GM23248 (cell line): ENCODE measurements around the gene TMEM91. TPM values are rescaled to one million over a fixed set of nuclear protein-coding genes. Genes with fewer than 3 reads are reported as not detected.

ENCODE experiments used
- DNase-seq: peaks from one replicate; pipeline ENCODE4 v3.0.0-alpha.2; 2015
- H2AFZ ChIP-seq: fragments of 200-600 bp; sonication (generic); 2 replicates; pipeline ENCODE4 v1.6.1; 2016; ENCODE audit warnings: antibody characterized with exemption
- H3F3A ChIP-seq: fragments of 200-600 bp; sonication (generic); 2 replicates; pipeline ENCODE4 v1.6.1; 2016; ENCODE audit warnings: mild to moderate bottlenecking, antibody characterized with exemption, mixed run types; ENCODE audit not compliant: insufficient read depth
- H3K27ac ChIP-seq: fragments of 200-600 bp; sonication (generic); 2 replicates; pipeline ENCODE4 v1.5.1; 2016; ENCODE audit warnings: mild to moderate bottlenecking
- H3K27me3 ChIP-seq: fragments of 200-600 bp; sonication (generic); replicated peaks from 2 replicates; pipeline ENCODE4 v1.6.1; 2016; ENCODE audit warnings: mild to moderate bottlenecking; ENCODE audit not compliant: insufficient read depth
- H3K36me3 ChIP-seq: fragments of 200-600 bp; sonication (generic); 2 replicates; pipeline ENCODE4 v1.6.1; 2016; ENCODE audit warnings: low read depth, mild to moderate bottlenecking
- H3K4me1 ChIP-seq: fragments of 200-600 bp; sonication (generic); 2 replicates; pipeline ENCODE4 v1.6.1; 2016; ENCODE audit warnings: mild to moderate bottlenecking; ENCODE audit not compliant: insufficient read depth
- H3K4me2 ChIP-seq: fragments of 200-600 bp; sonication (generic); one replicate; pipeline ENCODE4 v1.6.1; 2016; ENCODE audit warnings: mild to moderate bottlenecking; ENCODE audit not compliant: unreplicated experiment
- H3K4me3 ChIP-seq: fragments of 200-600 bp; sonication (generic); 2 replicates; pipeline ENCODE4 v1.5.1; 2016; ENCODE audit warnings: mild to moderate bottlenecking
- H3K79me2 ChIP-seq: fragments of 200-600 bp; sonication (generic); 2 replicates; pipeline ENCODE4 v1.6.1; 2016; ENCODE audit warnings: mild to moderate bottlenecking; ENCODE audit not compliant: insufficient read depth
- H3K9ac ChIP-seq: fragments of 200-600 bp; sonication (generic); 2 replicates; pipeline ENCODE4 v1.6.1; 2016; ENCODE audit warnings: mild to moderate bottlenecking
- H3K9me2 ChIP-seq: fragments of 200-600 bp; sonication (generic); 2 replicates; pipeline ENCODE4 v1.6.1; 2016; ENCODE audit warnings: mixed run types, mild to moderate bottlenecking, moderate library complexity; ENCODE audit not compliant: insufficient read depth
- H3K9me3 ChIP-seq: fragments of 200-600 bp; sonication (generic); one replicate; pipeline ENCODE4 v1.6.1; 2017; ENCODE audit warnings: low read depth
- H4K20me1 ChIP-seq: fragments of 200-600 bp; sonication (generic); 2 replicates; pipeline ENCODE4 v1.6.0; 2016; ENCODE audit not compliant: insufficient read depth
- EZH2 ChIP-seq: fragments of 200-600 bp; sonication (generic); IDR thresholded peaks from 2 replicates; pipeline ENCODE4 v1.6.1; 2018; ENCODE audit warnings: antibody characterized with exemption, mild to moderate bottlenecking; ENCODE audit not compliant: insufficient read depth, poor library complexity, severe bottlenecking
- EZH2phosphoT487 ChIP-seq: fragments of 200-600 bp; sonication (generic); IDR thresholded peaks from 2 replicates; pipeline ENCODE4 v1.6.1; 2018; ENCODE audit warnings: antibody characterized with exemption, moderate library complexity, mild to moderate bottlenecking, low read depth; ENCODE audit not compliant: insufficient read depth
- WGBS, 2 experiments: methylation state at CpG; one replicate each; pipeline ENCODE4 v1.1.6; 2015 to 2017; ENCODE audit warnings: low lambda C conversion rate in 2 of 2, low coverage in 1 of 2; ENCODE audit errors: missing lambda C conversion rate in 2 of 2; 5-methylcytosine and 5-hydroxymethylcytosine counted together
- in situ Hi-C: fragments of 300-500 bp; cut with MboI; formaldehyde crosslinking; loops from 2 replicates; pipeline ENCODE4 v1.15.0; 2020
- polyA plus RNA-seq: library from polyadenylated mRNA; unstranded; fragments of >200 nt; fragmentation: Nextera tagmentation; extraction: Ambion mirVana; gene quantifications from 2 replicates; pipeline ENCODE4 v1.2.1, GENCODE V29; 2016
- total RNA-seq: library from RNA; depleted of rRNA; stranded (reverse); fragments of >200 nt; shearing (Covaris generic); gene quantifications from 2 replicates; pipeline ENCODE4 v1.2.3, GENCODE V29; 2014

TMEM91 gene
- total and polyA plus RNA-seq, 2 experiments from 2014 or later: 5.3 to 6.6 TPM

- in situ Hi-C loops: no loop called here
- H3K4me3 ChIP-seq: no peak overlapping the region
- WGBS, 2 experiments: 95 to 100% methylated on average over 1 of the region's 1 CpG
- peaks cover 31% of the 10 kb centered on the region for H3K79me2 ChIP-seq
- no peaks in the 10 kb centered on the region for H3K9me3 ChIP-seq
- H3K36me3 ChIP-seq: peaks cover 10% of the 10 kb centered on the region; the same call in 1 of the 2 replicates
- H3K4me1 ChIP-seq: peaks cover 32% of the 10 kb centered on the region
- H3K27me3 ChIP-seq: no peaks in the 10 kb centered on the region
- TF ChIP-seq EZH2 (no peak), EZH2phosphoT487 (no peak)
- H3F3A ChIP-seq: peaks cover 46% of the 10 kb centered on the region
- no peak overlapping the region for H3K27ac ChIP-seq
- H4K20me1 ChIP-seq: no peaks in the 10 kb centered on the region
- DNase-seq: no peak
- no peaks in the 10 kb centered on the region for H3K9me2 ChIP-seq
- no peak overlapping the region for H3K4me2 ChIP-seq
- H2AFZ ChIP-seq: no peak overlapping the region
- H3K9ac ChIP-seq: no peak overlapping the region
These were observed 47.5 kb upstream of the TMEM91 start for GRCh38 chr19:41328842-41329225.

GRCh38 chr19:41330481-41330880, 45.9 kb upstream of the TMEM91 start:
- TF ChIP-seq EZH2 (no peak), EZH2phosphoT487 (no peak)
- no peak overlapping the region for H3K9ac ChIP-seq
- peaks cover 16% of the 10 kb centered on the region for H3K4me1 ChIP-seq
- WGBS, 2 experiments: 73% methylated on average over 4 of the region's 4 CpGs
- DNase-seq: no peak
- H4K20me1 ChIP-seq: no peaks in the 10 kb centered on the region
- H3K4me2 ChIP-seq: no peak overlapping the region
- no peaks in the 10 kb centered on the region for H3K9me2 ChIP-seq
- no peak overlapping the region for H3K27ac ChIP-seq
- in situ Hi-C loops: no loop called here
- H3F3A ChIP-seq: peaks cover 34% of the 10 kb centered on the region
- peaks cover 20% of the 10 kb centered on the region; the same call in 1 of the 2 replicates for H3K36me3 ChIP-seq
- H3K9me3 ChIP-seq: no peaks in the 10 kb centered on the region
- no peak overlapping the region for H3K4me3 ChIP-seq
- no peak overlapping the region for H2AFZ ChIP-seq
- H3K27me3 ChIP-seq: no peaks in the 10 kb centered on the region
- H3K79me2 ChIP-seq: peaks cover 47% of the 10 kb centered on the region

- in situ Hi-C loops: no loop called here
- H4K20me1 ChIP-seq: no peaks in the 10 kb centered on the region
These were observed 45.2 kb upstream of the TMEM91 start for GRCh38 chr19:41330946-41331678.

GRCh38 chr19:41332000-41332399, 44.3 kb upstream of the TMEM91 start:
- Histone ChIP-seq H3K79me2 (peaks cover 52% of the 10 kb centered on the region), H3K36me3 (peaks cover 24% of the 10 kb centered on the region; the same call in 1 of the 2 replicates), H3K4me2 (no peak overlapping the region), H3K27ac (no peak overlapping the region), H3F3A (peaks cover 19% of the 10 kb centered on the region), H3K4me1 (peaks cover 2% of the 10 kb centered on the region; the same call in 1 of the 2 replicates), H3K9me3 (no peaks in the 10 kb centered on the region), H3K9me2 (no peaks in the 10 kb centered on the region), H2AFZ (no peak overlapping the region), H4K20me1 (no peaks in the 10 kb centered on the region), H3K4me3 (no peak overlapping the region), H3K27me3 (no peaks in the 10 kb centered on the region), H3K9ac (no peak overlapping the region)
- DNase-seq: no peak
- in situ Hi-C loops: no loop called here
- TF ChIP-seq EZH2: no peak
- no peak for TF ChIP-seq EZH2phosphoT487
- 91 to 95% methylated on average over 14 to 16 of the region's 16 CpGs for WGBS, 2 experiments

More at GRCh38 chr19:41330946-41331678, 45.2 kb upstream of the TMEM91 start:
- H3K4me1 ChIP-seq: peaks cover 9% of the 10 kb centered on the region
- H3K4me3 ChIP-seq: no peak overlapping the region
- no peaks in the 10 kb centered on the region for H3K9me3 ChIP-seq
- H3K9ac ChIP-seq: no peak overlapping the region
- no peak overlapping the region for H2AFZ ChIP-seq
- no peaks in the 10 kb centered on the region for H3K27me3 ChIP-seq
- peaks cover 28% of the 10 kb centered on the region for H3F3A ChIP-seq
- H3K27ac ChIP-seq: no peak overlapping the region
- H3K36me3 ChIP-seq: peaks cover 24% of the 10 kb centered on the region; the same call in 1 of the 2 replicates
- H3K4me2 ChIP-seq: no peak overlapping the region
- 84 to 89% methylated on average over 36 to 41 of the region's 47 CpGs for WGBS, 2 experiments
- DNase-seq: no peak
- TF ChIP-seq EZH2 (no peak), EZH2phosphoT487 (no peak)
- H3K79me2 ChIP-seq: peaks cover 53% of the 10 kb centered on the region
- no peaks in the 10 kb centered on the region for H3K9me2 ChIP-seq
